ENCODE measurements around the gene ANKRD26.

- TF ChIP-seq, protein P1, sequence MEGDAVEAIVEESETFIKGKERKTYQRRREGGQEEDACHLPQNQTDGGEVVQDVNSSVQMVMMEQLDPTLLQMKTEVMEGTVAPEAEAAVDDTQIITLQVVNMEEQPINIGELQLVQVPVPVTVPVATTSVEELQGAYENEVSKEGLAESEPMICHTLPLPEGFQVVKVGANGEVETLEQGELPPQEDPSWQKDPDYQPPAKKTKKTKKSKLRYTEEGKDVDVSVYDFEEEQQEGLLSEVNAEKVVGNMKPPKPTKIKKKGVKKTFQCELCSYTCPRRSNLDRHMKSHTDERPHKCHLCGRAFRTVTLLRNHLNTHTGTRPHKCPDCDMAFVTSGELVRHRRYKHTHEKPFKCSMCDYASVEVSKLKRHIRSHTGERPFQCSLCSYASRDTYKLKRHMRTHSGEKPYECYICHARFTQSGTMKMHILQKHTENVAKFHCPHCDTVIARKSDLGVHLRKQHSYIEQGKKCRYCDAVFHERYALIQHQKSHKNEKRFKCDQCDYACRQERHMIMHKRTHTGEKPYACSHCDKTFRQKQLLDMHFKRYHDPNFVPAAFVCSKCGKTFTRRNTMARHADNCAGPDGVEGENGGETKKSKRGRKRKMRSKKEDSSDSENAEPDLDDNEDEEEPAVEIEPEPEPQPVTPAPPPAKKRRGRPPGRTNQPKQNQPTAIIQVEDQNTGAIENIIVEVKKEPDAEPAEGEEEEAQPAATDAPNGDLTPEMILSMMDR (IDR thresholded peaks at IDR 0.05) = no peak
- TF ChIP-seq POLR2A (IDR thresholded peaks at IDR 0.05) = no peak
Observed at GRCh38 chr10:27030060-27030459, 70.2 kb downstream of the ANKRD26 start.

Measured in lower leg skin (tissue), 3 donors.